ENCODE results near the gene CACNB4.

DNA sequence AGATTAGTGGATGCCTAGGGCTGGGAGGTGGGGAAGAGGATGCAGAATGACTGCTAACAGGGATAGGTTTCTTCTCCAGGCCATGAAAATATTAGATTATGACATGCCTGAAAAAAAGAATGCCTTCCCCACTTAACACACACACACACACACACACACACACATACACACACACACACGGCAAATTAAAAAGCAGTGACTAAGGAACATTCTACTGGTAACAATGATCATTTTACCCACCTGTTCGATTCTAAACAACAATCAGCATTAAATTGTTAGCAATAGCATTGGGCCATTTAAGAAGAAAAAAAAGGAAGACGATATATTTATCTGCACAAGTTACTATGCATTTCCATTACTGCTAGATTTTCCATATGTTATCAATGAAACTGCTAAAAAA lies 10.8 kb downstream of the CACNB4 start:
- TF ChIP-seq, protein P1, sequence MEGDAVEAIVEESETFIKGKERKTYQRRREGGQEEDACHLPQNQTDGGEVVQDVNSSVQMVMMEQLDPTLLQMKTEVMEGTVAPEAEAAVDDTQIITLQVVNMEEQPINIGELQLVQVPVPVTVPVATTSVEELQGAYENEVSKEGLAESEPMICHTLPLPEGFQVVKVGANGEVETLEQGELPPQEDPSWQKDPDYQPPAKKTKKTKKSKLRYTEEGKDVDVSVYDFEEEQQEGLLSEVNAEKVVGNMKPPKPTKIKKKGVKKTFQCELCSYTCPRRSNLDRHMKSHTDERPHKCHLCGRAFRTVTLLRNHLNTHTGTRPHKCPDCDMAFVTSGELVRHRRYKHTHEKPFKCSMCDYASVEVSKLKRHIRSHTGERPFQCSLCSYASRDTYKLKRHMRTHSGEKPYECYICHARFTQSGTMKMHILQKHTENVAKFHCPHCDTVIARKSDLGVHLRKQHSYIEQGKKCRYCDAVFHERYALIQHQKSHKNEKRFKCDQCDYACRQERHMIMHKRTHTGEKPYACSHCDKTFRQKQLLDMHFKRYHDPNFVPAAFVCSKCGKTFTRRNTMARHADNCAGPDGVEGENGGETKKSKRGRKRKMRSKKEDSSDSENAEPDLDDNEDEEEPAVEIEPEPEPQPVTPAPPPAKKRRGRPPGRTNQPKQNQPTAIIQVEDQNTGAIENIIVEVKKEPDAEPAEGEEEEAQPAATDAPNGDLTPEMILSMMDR (conservative IDR thresholded peaks at IDR 0.05; ENCODE audit: low read depth, low read length) = no peak
- no peak for TF ChIP-seq EZH2 (IDR thresholded peaks at IDR 0.05; ENCODE audit: borderline replicate concordance, low read depth, low read length, poor library complexity, severe bottlenecking)

All from A673 (cell line).